Measurements from ENCODE around the gene YTHDC1. TPM values are rescaled to one million over a fixed set of nuclear protein-coding genes. Genes with fewer than 3 reads are reported as not detected.

The YTHDC1 gene
- polyA plus RNA-seq, 1 donor from 2014 or later = 139 TPM

DNA sequence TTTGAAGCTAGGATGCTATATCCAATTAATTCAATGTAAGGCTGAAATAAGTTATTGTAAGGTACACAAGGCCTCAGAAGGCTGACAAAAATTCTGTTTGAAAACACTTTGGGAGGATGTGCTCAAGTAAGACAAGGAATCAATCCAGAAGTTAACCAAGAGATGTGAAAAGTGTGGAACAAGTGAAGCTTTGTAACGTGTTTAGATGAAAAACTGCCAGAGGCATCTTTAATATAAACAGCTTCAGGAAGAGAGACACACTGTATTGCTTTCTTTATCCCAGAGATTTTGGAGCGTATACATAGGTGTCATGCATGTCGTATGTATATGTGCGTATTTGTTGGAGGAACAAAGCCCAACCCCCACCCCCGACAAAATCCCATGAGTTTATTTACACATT is 28.3 kb upstream of the YTHDC1 start:
- H3K4me3 ChIP-seq (ENCODE audit: low read length) = no peak overlapping the region
- no peaks in the 10 kb centered on the region for H3K79me2 ChIP-seq (replicated peaks; ENCODE audit: insufficient read depth, low read length)
- H3K9ac ChIP-seq (ENCODE audit: low read length) = no peak overlapping the region
- H2AFZ ChIP-seq (ENCODE audit: low read depth, low read length) = no peak overlapping the region
- no peaks in the 10 kb centered on the region for H3F3A ChIP-seq (ENCODE audit: insufficient read depth, low read length, poor library complexity, severe bottlenecking)
- no peaks in the 10 kb centered on the region for H3K9me2 ChIP-seq (ENCODE audit: insufficient read depth, low read length)
- H3K36me3 ChIP-seq (ENCODE audit: insufficient read depth, low read length) = no peaks in the 10 kb centered on the region
- H3K9me3 ChIP-seq (ENCODE audit: low read length) = no peaks in the 10 kb centered on the region
- H3K4me2 ChIP-seq (ENCODE audit: low read length) = no peak overlapping the region
- no peaks in the 10 kb centered on the region for H3K27me3 ChIP-seq (ENCODE audit: insufficient read depth, low read depth, low read length)
- H3K27ac ChIP-seq (ENCODE audit: low read length) = no peak overlapping the region
- no peaks in the 10 kb centered on the region for H4K20me1 ChIP-seq (ENCODE audit: insufficient read depth)
- TF ChIP-seq EP300 (conservative IDR thresholded peaks at IDR 0.05; ENCODE audit: poor library complexity, severe bottlenecking) = no peak
- TF ChIP-seq SMC3 (conservative IDR thresholded peaks at IDR 0.05; ENCODE audit: poor library complexity) = no peak
- no peak for TF ChIP-seq POLR2AphosphoS5 (IDR thresholded peaks at IDR 0.05)
- TF ChIP-seq, protein P1, sequence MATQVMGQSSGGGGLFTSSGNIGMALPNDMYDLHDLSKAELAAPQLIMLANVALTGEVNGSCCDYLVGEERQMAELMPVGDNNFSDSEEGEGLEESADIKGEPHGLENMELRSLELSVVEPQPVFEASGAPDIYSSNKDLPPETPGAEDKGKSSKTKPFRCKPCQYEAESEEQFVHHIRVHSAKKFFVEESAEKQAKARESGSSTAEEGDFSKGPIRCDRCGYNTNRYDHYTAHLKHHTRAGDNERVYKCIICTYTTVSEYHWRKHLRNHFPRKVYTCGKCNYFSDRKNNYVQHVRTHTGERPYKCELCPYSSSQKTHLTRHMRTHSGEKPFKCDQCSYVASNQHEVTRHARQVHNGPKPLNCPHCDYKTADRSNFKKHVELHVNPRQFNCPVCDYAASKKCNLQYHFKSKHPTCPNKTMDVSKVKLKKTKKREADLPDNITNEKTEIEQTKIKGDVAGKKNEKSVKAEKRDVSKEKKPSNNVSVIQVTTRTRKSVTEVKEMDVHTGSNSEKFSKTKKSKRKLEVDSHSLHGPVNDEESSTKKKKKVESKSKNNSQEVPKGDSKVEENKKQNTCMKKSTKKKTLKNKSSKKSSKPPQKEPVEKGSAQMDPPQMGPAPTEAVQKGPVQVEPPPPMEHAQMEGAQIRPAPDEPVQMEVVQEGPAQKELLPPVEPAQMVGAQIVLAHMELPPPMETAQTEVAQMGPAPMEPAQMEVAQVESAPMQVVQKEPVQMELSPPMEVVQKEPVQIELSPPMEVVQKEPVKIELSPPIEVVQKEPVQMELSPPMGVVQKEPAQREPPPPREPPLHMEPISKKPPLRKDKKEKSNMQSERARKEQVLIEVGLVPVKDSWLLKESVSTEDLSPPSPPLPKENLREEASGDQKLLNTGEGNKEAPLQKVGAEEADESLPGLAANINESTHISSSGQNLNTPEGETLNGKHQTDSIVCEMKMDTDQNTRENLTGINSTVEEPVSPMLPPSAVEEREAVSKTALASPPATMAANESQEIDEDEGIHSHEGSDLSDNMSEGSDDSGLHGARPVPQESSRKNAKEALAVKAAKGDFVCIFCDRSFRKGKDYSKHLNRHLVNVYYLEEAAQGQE (IDR thresholded peaks at IDR 0.05; ENCODE audit: borderline replicate concordance) = no peak
- no peak for TF ChIP-seq EZH2 (IDR thresholded peaks at IDR 0.05; ENCODE audit: borderline replicate concordance, insufficient read depth, low read length, poor library complexity, severe bottlenecking)
- TF ChIP-seq MXI1 (conservative IDR thresholded peaks at IDR 0.05; ENCODE audit: poor library complexity, severe bottlenecking) = no peak
- no peak for TF ChIP-seq TAF1 (IDR thresholded peaks at IDR 0.05; ENCODE audit: low read depth)
- TF ChIP-seq, protein P2, sequence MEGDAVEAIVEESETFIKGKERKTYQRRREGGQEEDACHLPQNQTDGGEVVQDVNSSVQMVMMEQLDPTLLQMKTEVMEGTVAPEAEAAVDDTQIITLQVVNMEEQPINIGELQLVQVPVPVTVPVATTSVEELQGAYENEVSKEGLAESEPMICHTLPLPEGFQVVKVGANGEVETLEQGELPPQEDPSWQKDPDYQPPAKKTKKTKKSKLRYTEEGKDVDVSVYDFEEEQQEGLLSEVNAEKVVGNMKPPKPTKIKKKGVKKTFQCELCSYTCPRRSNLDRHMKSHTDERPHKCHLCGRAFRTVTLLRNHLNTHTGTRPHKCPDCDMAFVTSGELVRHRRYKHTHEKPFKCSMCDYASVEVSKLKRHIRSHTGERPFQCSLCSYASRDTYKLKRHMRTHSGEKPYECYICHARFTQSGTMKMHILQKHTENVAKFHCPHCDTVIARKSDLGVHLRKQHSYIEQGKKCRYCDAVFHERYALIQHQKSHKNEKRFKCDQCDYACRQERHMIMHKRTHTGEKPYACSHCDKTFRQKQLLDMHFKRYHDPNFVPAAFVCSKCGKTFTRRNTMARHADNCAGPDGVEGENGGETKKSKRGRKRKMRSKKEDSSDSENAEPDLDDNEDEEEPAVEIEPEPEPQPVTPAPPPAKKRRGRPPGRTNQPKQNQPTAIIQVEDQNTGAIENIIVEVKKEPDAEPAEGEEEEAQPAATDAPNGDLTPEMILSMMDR (IDR thresholded peaks at IDR 0.05; ENCODE audit: poor library complexity, severe bottlenecking) = no peak
- no peak for TF ChIP-seq RAD21 (conservative IDR thresholded peaks at IDR 0.05)

DNA sequence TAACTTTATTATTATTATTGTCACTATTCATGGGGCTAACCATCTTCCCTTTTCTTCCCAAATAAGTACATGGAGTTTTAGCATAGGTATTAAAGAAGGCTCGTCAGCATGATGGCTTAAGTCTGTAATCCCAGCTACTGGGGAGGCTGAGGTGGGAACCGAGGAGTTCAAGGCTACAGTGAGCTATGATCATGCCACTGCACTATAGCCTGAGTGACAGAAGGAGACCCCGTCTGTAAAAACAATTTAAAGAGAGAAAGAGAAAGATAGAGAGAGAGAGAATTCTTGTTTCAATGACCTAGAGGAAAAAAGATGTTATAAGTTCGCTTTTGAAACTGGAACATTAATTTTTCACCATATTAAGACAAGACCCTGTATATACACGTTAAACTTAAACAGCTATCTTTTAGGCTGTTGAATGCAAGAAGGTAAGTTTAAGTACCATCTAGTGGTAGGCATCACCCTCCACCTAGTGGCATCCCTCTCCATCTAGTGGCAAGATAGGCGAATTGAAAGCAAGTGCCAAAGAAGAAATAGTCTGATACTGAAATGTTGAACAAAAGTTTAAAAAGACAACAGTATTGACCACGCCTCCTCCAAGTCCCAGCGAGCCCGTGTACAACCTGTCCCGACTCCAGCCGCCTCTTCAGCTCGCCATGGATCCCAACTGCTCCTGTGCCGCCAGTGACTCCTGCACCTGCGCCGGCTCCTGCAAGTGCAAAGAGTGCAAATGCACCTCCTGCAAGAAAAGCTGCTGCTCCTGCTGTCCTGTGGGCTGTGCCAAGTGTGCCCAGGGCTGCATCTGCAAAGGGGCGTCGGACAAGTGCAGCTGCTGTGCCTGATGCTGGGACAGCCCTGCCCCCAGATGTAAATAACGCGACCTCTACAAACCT is 26.0 kb upstream of the YTHDC1 start:
- Histone ChIP-seq H3K27ac (ENCODE audit: low read length) (no peak overlapping the region), H3K4me2 (ENCODE audit: low read length) (no peak overlapping the region), H3K79me2 (replicated peaks; ENCODE audit: insufficient read depth, low read length) (no peaks in the 10 kb centered on the region), H3K9me3 (ENCODE audit: low read length) (no peaks in the 10 kb centered on the region), H3K9me2 (ENCODE audit: insufficient read depth, low read length) (no peaks in the 10 kb centered on the region), H4K20me1 (ENCODE audit: insufficient read depth) (no peaks in the 10 kb centered on the region), H3K36me3 (ENCODE audit: insufficient read depth, low read length) (no peaks in the 10 kb centered on the region), H3K9ac (ENCODE audit: low read length) (no peak overlapping the region), H3F3A (ENCODE audit: insufficient read depth, low read length, poor library complexity, severe bottlenecking) (no peaks in the 10 kb centered on the region), H3K4me3 (ENCODE audit: low read length) (no peak overlapping the region), H2AFZ (ENCODE audit: low read depth, low read length) (no peak overlapping the region), H3K27me3 (ENCODE audit: insufficient read depth, low read depth, low read length) (no peaks in the 10 kb centered on the region)
- TF ChIP-seq, protein P2 (IDR thresholded peaks at IDR 0.05; ENCODE audit: poor library complexity, severe bottlenecking) = peak; percentile 81
- TF ChIP-seq SMC3 (conservative IDR thresholded peaks at IDR 0.05; ENCODE audit: poor library complexity) (peak; percentile 82), EP300 (conservative IDR thresholded peaks at IDR 0.05; ENCODE audit: poor library complexity, severe bottlenecking) (no peak), POLR2AphosphoS5 (IDR thresholded peaks at IDR 0.05) (no peak), RAD21 (conservative IDR thresholded peaks at IDR 0.05) (peak; percentile 78), MXI1 (conservative IDR thresholded peaks at IDR 0.05; ENCODE audit: poor library complexity, severe bottlenecking) (no peak), TAF1 (IDR thresholded peaks at IDR 0.05; ENCODE audit: low read depth) (no peak), EZH2 (IDR thresholded peaks at IDR 0.05; ENCODE audit: borderline replicate concordance, insufficient read depth, low read length, poor library complexity, severe bottlenecking) (no peak)
- TF ChIP-seq, protein P1 (IDR thresholded peaks at IDR 0.05; ENCODE audit: borderline replicate concordance) = no peak

Measured in neural cell (in vitro differentiated cells).